Suprapubic skin (tissue), 4 donors: ENCODE results near the gene PTCD3. TPM values are rescaled to one million over a fixed set of nuclear protein-coding genes. Genes with fewer than 3 reads are reported as not detected.

Experiments used
- DNase-seq, 2 donors: peaks; one replicate each; pipeline ENCODE4 v3.0.0-alpha.2; 2019; ENCODE audit warnings: low spot score in 2 of 2
- H3K27ac ChIP-seq: fragments of 200-600 bp; sonication (generic); one replicate; pipeline ENCODE4 v1.5.1; 2019
- H3K27me3 ChIP-seq: fragments of 200-600 bp; sonication (generic); one replicate; pipeline ENCODE4 v1.5.1; 2019
- H3K36me3 ChIP-seq: fragments of 200-600 bp; sonication (generic); one replicate; pipeline ENCODE4 v1.5.1; 2019
- H3K4me1 ChIP-seq: fragments of 200-600 bp; sonication (generic); one replicate; pipeline ENCODE4 v1.5.1; 2019
- H3K4me3 ChIP-seq: fragments of 200-600 bp; sonication (generic); one replicate; pipeline ENCODE4 v1.5.1; 2019; ENCODE audit warnings: mild to moderate bottlenecking
- H3K9me3 ChIP-seq: fragments of 200-600 bp; sonication (generic); one replicate; pipeline ENCODE4 v1.5.1; 2019
- CTCF ChIP-seq, 2 donors: fragments of 200-600 bp in 1 of 2; fragments of 450-650 bp in 1 of 2; sonication (generic) in 1 of 2; IDR thresholded peaks; one replicate each; pipeline ENCODE4 v1.5.1; 2016 to 2019; ENCODE audit warnings: antibody characterized with exemption in 2 of 2, mild to moderate bottlenecking in 1 of 2, moderate library complexity in 1 of 2
- EP300 ChIP-seq: sonication (generic); formaldehyde crosslinking; IDR thresholded peaks from one replicate; pipeline ENCODE4 v1.6.1; 2017; ENCODE audit warnings: antibody characterized with exemption
- POLR2A ChIP-seq, 2 donors: fragments of 450-650 bp; IDR thresholded peaks; one replicate each; pipeline ENCODE4 v1.6.1; 2017; ENCODE audit warnings: antibody characterized with exemption in 2 of 2, mild to moderate bottlenecking in 2 of 2, moderate library complexity in 2 of 2
- POLR2AphosphoS5 ChIP-seq, 3 donors: sonication (generic); formaldehyde crosslinking; IDR thresholded peaks; one replicate each; pipeline ENCODE4 v1.6.1; 2017; ENCODE audit warnings: antibody characterized with exemption in 3 of 3
- WGBS: methylation state at CpG from one replicate; pipeline ENCODE4 v1.1.5; 2018; 5-methylcytosine and 5-hydroxymethylcytosine counted together
- total RNA-seq, 4 donors: library from RNA; depleted of rRNA; stranded (reverse); fragments of >200 nt; gene quantifications; one replicate each; pipeline ENCODE4 v1.1.0, GENCODE V29; 2016

Gene PTCD3
- total RNA-seq, 4 donors from 2014 or later, result 42.9 to 240 (median 108) TPM

DNA sequence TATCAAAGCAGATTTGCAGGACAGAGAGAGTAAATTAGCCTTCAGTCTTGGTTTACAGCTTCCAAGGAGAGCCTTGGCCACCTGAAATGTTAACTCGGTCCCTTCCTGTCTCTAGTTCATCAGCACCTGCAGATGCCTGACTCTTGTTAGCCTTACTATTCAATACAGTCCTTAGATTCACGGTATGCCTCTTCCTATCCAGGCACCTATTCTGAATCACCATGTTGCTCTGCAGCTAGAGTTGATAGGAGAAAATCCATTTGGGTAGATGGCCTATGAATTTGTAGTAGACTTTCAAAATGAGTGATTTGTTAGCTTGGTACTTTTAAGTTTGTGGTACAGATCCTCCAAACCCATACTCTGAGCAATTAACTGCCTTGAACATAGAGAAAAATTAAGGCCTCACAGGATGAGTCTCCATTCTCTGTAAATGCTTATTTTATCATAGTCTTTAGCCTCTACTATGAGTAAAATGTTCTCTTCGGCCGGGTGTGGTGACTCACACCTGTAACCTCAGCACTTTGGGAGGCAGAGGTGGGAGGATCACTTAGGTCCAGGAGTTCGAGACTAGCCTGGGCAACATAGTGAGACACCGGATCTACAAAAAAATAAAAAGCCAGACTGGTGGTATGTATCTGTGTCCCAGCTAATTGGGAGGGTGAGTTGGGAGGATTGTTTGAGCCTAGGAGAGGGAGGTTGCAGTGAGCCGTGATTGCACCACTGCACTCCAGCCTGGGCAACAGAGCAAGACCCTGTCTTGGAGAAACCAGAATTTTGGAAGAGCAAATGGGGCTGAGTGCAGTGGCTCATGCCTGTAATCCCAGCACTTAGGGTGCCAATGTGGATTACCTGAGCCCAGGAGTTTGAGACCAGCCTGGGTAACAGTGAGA is 32.9 kb downstream of the PTCD3 start:
- no peak for TF ChIP-seq EP300
- TF ChIP-seq POLR2AphosphoS5 (IDR thresholded peaks at IDR 0.05), result no peak
- no peak for TF ChIP-seq POLR2A (IDR thresholded peaks at IDR 0.05)
- TF ChIP-seq CTCF (IDR thresholded peaks at IDR 0.05), result no peak
- Histone ChIP-seq H3K4me1 (no peaks in the 10 kb centered on the region), H3K27me3 (no peaks in the 10 kb centered on the region), H3K27ac (no peak overlapping the region), H3K4me3 (no peak overlapping the region), H3K9me3 (no peaks in the 10 kb centered on the region), H3K36me3 (peaks cover 93% of the 10 kb centered on the region)
- DNase-seq, result no peak
- WGBS, result 96% methylated on average over 7 of the region's 7 CpGs

DNA sequence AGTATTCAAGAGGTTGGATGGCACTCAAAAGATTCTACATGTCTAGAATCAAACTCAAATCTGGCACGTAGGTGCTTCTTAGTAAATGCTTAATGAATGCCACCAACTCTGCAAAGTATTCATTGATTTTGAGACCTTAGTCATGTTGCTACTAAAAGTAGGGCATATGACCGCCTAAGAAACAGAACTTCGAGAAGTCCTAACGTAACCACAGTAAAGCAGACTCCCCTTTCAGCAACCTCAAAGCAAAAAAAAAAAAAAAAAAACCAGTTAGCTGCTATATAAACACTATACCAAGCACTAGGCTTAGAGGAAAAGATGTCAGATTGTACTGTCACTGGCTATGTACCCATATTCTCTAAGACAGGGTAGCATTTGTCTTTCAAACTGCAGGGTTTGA is 33.9 kb downstream of the PTCD3 start:
- 88% methylated on average over 4 of the region's 4 CpGs for WGBS
- Histone ChIP-seq H3K9me3 (no peaks in the 10 kb centered on the region), H3K4me1 (no peaks in the 10 kb centered on the region), H3K36me3 (peaks cover 93% of the 10 kb centered on the region), H3K27me3 (no peaks in the 10 kb centered on the region), H3K27ac (no peak overlapping the region), H3K4me3 (no peak overlapping the region)
- no peak for TF ChIP-seq POLR2AphosphoS5 (IDR thresholded peaks at IDR 0.05)
- no peak for TF ChIP-seq EP300
- TF ChIP-seq POLR2A (IDR thresholded peaks at IDR 0.05), result no peak
- no peak for TF ChIP-seq CTCF (IDR thresholded peaks at IDR 0.05)
- DNase-seq, result no peak

- WGBS, result 75% methylated on average over 4 of the region's 4 CpGs
- H3K36me3 ChIP-seq, result peaks cover 93% of the 10 kb centered on the region
Measured at GRCh38 chr2:86140969-86141392, 34.9 kb downstream of the PTCD3 start.

DNA sequence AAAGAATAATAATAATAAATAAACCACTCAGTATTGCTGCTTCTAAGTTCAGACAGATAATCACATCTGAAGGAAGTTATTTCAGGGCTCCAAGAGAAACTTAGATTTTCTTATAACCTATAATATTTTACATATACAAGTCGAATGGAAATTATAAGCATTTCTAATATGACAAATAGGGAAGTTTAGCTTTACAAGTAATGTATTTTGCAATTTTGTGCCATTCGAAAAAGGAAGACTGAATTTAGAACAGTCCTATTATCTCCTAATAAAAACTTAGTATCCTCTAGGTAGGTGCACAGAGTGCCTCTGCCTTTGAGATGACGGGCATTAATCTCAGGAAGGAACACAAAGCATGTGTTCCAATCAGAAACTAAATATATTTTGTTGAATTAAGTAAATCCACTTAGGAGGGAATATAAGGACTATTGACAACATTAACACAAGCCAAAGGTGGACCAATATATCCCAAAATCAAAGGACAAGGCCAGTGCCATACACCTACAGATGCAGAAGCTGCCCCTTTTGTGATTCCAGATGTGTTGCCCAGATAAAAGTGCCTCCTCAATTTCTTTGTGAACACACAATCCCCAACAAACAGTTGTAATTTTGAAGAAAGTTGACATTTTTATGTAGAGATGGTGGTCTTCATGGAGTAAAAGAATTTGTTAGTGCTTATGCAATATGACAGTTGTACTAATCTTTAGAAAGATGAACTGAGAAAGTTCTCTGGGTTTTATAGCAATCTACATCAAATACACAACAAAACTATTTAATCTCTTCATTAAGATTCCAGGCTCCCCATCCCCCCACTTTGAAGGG is 36.6 kb downstream of the PTCD3 start:
- WGBS, result 59% methylated on average over 3 of the region's 3 CpGs
- no peak for TF ChIP-seq POLR2AphosphoS5 (IDR thresholded peaks at IDR 0.05)
- no peak for TF ChIP-seq CTCF (IDR thresholded peaks at IDR 0.05)
- no peak for TF ChIP-seq POLR2A (IDR thresholded peaks at IDR 0.05)
- TF ChIP-seq EP300, result no peak

More at GRCh38 chr2:86140969-86141392, 34.9 kb downstream of the PTCD3 start:
- no peaks in the 10 kb centered on the region for H3K27me3 ChIP-seq
- DNase-seq, result no peak
- H3K4me1 ChIP-seq, result no peaks in the 10 kb centered on the region
- no peaks in the 10 kb centered on the region for H3K9me3 ChIP-seq
- no peak for TF ChIP-seq POLR2A (IDR thresholded peaks at IDR 0.05)
- no peak for TF ChIP-seq POLR2AphosphoS5 (IDR thresholded peaks at IDR 0.05)
- TF ChIP-seq CTCF (IDR thresholded peaks at IDR 0.05), result no peak
- no peak for TF ChIP-seq EP300
- H3K27ac ChIP-seq, result no peak overlapping the region
- H3K4me3 ChIP-seq, result no peak overlapping the region

GRCh38 chr2:86143307-86143706 is 37.3 kb downstream of the PTCD3 start:
- no peak for DNase-seq
- TF ChIP-seq POLR2AphosphoS5 (IDR thresholded peaks at IDR 0.05) (no peak), CTCF (IDR thresholded peaks at IDR 0.05) (no peak), EP300 (no peak), POLR2A (IDR thresholded peaks at IDR 0.05) (no peak)
- Histone ChIP-seq H3K9me3 (no peaks in the 10 kb centered on the region), H3K4me1 (no peaks in the 10 kb centered on the region), H3K27me3 (no peaks in the 10 kb centered on the region), H3K36me3 (peaks cover 93% of the 10 kb centered on the region), H3K4me3 (no peak overlapping the region), H3K27ac (no peak overlapping the region)
- WGBS, result 84% methylated on average over 6 of the region's 6 CpGs

More for the DNA sequence above, 36.6 kb downstream of the PTCD3 start:
- Histone ChIP-seq H3K4me1 (no peaks in the 10 kb centered on the region), H3K27me3 (no peaks in the 10 kb centered on the region), H3K36me3 (peaks cover 93% of the 10 kb centered on the region), H3K9me3 (no peaks in the 10 kb centered on the region), H3K4me3 (no peak overlapping the region), H3K27ac (no peak overlapping the region)
- no peak for DNase-seq
